ENCODE results near the gene CELSR1.

- no peak for TF ChIP-seq EZH2 (IDR thresholded peaks at IDR 0.05; ENCODE audit: low read length, unreplicated experiment)
- TF ChIP-seq, protein P1, sequence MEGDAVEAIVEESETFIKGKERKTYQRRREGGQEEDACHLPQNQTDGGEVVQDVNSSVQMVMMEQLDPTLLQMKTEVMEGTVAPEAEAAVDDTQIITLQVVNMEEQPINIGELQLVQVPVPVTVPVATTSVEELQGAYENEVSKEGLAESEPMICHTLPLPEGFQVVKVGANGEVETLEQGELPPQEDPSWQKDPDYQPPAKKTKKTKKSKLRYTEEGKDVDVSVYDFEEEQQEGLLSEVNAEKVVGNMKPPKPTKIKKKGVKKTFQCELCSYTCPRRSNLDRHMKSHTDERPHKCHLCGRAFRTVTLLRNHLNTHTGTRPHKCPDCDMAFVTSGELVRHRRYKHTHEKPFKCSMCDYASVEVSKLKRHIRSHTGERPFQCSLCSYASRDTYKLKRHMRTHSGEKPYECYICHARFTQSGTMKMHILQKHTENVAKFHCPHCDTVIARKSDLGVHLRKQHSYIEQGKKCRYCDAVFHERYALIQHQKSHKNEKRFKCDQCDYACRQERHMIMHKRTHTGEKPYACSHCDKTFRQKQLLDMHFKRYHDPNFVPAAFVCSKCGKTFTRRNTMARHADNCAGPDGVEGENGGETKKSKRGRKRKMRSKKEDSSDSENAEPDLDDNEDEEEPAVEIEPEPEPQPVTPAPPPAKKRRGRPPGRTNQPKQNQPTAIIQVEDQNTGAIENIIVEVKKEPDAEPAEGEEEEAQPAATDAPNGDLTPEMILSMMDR (conservative IDR thresholded peaks at IDR 0.05; ENCODE audit: low read depth, low read length): no peak
Measured at GRCh38 chr22:46551321-46551720, 13.9 kb upstream of the CELSR1 start.

All from PC-3 (cell line).